ENCODE results near the gene VNN1.

DNA sequence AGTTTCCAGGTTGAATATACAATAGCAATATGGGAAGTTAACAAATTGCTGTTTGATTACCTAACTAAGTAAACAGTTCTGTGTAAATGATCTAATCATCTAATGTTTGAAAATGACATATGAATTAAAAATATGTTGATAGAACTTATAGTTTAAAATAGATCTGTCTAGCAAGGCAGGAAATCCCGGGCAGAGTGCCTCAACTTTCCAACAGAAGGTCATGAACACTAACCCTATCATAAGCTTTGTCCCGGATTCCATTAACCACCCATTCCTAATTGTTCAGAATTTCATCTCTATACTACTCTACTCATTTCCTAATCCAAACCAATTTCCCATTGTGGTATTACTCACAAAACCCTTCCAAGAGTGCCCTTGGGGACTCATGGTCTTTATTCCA, 65.0 kb downstream of the VNN1 start:
- TF ChIP-seq POLR2A (IDR thresholded peaks at IDR 0.05) = no peak
- TF ChIP-seq POLR2AphosphoS5 (IDR thresholded peaks at IDR 0.05) = no peak
- TF ChIP-seq, protein P1, sequence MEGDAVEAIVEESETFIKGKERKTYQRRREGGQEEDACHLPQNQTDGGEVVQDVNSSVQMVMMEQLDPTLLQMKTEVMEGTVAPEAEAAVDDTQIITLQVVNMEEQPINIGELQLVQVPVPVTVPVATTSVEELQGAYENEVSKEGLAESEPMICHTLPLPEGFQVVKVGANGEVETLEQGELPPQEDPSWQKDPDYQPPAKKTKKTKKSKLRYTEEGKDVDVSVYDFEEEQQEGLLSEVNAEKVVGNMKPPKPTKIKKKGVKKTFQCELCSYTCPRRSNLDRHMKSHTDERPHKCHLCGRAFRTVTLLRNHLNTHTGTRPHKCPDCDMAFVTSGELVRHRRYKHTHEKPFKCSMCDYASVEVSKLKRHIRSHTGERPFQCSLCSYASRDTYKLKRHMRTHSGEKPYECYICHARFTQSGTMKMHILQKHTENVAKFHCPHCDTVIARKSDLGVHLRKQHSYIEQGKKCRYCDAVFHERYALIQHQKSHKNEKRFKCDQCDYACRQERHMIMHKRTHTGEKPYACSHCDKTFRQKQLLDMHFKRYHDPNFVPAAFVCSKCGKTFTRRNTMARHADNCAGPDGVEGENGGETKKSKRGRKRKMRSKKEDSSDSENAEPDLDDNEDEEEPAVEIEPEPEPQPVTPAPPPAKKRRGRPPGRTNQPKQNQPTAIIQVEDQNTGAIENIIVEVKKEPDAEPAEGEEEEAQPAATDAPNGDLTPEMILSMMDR (IDR thresholded peaks at IDR 0.05) = no peak
- no peak for TF ChIP-seq EP300 (IDR thresholded peaks at IDR 0.05)

Measured in upper lobe of left lung (tissue), 4 donors.